Choroid plexus epithelial cell (primary cell): ENCODE results near the gene VASN.
A peak's percentile ranks its signal among the peaks of the same experiment; 100 is the strongest.

Experiments
- DNase-seq: peaks from one replicate; pipeline ENCODE4 v3.0.0-alpha.2; 2010; ENCODE audit warnings: low read depth
- H3K4me3 ChIP-seq: 2 replicates; pipeline ENCODE4 v1.5.1; 2011; ENCODE audit warnings: low read depth, mild to moderate bottlenecking, control low read depth, low read length, moderate library complexity
- CTCF ChIP-seq: conservative IDR thresholded peaks from 2 replicates; pipeline ENCODE4 v1.5.1; 2011; ENCODE audit warnings: low read depth, mild to moderate bottlenecking, control low read depth, inconsistent platforms, low read length, moderate library complexity

VASN gene

GRCh38 chr16:4371357-4372000 is at the start of gene VASN:
Gene VASN (plus strand): TSS chr16:4371848. CDS start chr16:4380878, 9,030 bp downstream.
- H3K4me3 ChIP-seq = peak within 1 kb of the TSS; percentile 80
- DNase-seq = peak; percentile 76
- TF ChIP-seq CTCF = no peak

- no peak for TF ChIP-seq CTCF
- no peak overlapping the region for H3K4me3 ChIP-seq
- no peak for DNase-seq
Observed at GRCh38 chr16:4322121-4323052, 49.3 kb upstream of the VASN start.

- no peak for TF ChIP-seq CTCF
- no peak overlapping the region for H3K4me3 ChIP-seq
- no peak for DNase-seq
Observed at GRCh38 chr16:4323071-4323844, 48.4 kb upstream of the VASN start.

- no peak overlapping the region for H3K4me3 ChIP-seq
- DNase-seq = peak; percentile 65
- no peak for TF ChIP-seq CTCF
Observed at GRCh38 chr16:4323845-4324488, 47.7 kb upstream of the VASN start.

GRCh38 chr16:4324492-4325252 is 47.0 kb upstream of the VASN start:
- H3K4me3 ChIP-seq = no peak overlapping the region
- no peak for TF ChIP-seq CTCF

GRCh38 chr16:4325253-4325758 is 46.3 kb upstream of the VASN start:
- no peak for DNase-seq
- no peak overlapping the region for H3K4me3 ChIP-seq
- no peak for TF ChIP-seq CTCF

More at GRCh38 chr16:4324492-4325252, 47.0 kb upstream of the VASN start:
- no peak for DNase-seq
